CMK (cell line): ENCODE measurements around the gene POLR2A.
"Not testable (repeated sequence)": the region's sequence is repeated elsewhere in the genome, so short reads cannot be mapped to it uniquely, and the experiment has no call there.

Experiments
- DNase-seq: peaks from one replicate; pipeline ENCODE4 v3.0.0-alpha.2; 2010; ENCODE audit warnings: low read depth

Gene POLR2A

DNA sequence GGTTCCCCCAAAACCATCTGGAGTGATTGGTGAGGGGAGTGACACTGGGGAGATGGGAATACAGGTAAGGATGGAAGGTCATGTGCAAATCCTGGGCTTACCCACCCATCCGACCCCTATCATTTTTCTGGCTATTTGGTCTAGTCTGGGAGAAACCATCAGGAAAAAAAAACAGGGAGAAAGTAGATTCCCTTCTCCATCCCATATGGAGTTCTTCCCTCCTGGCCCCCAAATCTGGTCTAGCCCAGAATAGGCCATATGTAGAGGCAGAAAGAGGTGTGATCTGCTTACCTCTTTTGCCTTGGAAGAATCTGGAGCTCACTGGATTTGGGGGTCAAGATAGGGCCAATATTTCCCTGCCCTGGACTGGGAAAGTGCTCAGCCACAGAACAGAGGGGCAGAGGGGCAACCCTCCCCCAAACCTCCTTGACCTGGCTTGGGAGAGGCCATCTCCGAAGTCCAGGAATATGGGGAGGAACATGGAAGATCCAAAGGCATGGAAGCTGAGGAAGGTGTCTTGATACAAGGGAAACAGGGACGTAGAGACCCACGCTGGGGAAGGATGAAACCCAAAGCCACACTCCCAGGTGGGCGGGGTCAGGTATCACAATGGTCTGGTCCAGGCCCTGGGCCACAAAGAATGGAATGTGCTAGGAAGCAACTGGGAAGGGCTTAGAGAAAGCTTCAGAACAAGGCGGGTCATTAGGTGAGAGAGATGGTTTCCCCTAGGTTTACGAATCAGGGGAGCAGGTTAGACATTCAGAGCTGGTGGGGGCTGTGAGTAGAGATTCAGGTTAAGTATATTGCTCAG, 23.1 kb upstream of the POLR2A start:
- no peak for DNase-seq

DNA sequence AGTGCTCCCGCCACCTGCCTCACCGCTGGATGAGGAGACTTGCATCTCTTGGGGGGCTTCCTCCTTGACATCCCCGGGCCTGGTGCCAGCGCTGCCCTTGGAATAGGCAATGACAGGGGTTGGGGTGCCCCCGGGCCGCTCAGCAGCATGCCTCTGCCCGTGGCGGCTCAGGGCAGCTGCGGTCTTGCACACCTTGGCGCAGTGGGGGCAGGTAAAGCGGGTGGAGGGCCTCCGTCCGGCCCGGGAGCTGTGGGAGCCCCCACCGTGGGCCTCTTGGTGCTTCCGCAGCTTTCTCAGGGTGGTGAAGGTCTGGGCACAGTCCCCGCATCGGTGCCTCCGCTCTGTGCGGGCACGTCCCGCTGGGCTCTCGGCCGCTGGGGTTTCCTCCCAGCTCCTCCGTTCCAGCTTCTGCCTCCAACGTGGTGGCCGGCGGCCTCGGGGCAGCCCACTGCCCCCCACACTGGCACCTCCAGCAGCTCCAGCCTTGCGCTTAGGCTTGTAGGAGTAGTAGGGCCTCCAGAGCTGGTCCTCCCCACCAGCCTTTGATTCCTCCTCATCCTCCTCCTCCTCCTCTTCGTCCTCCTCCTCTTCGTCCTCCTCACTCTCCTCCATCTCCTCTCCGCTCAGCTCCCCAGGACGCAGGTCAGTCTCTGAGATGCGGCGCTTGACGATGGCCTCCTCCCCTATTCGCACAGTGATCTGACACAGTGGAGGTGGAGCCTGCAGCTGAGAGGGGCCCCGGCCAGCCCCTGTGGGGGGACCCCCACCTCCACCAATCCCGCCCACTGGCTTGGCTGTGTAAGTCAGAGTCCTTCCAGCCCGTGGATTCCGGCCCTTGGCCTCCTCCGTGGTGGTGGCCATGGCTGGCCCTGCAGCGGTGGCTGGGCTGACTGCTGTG, 21.4 kb upstream of the POLR2A start:
- no peak for DNase-seq

DNA sequence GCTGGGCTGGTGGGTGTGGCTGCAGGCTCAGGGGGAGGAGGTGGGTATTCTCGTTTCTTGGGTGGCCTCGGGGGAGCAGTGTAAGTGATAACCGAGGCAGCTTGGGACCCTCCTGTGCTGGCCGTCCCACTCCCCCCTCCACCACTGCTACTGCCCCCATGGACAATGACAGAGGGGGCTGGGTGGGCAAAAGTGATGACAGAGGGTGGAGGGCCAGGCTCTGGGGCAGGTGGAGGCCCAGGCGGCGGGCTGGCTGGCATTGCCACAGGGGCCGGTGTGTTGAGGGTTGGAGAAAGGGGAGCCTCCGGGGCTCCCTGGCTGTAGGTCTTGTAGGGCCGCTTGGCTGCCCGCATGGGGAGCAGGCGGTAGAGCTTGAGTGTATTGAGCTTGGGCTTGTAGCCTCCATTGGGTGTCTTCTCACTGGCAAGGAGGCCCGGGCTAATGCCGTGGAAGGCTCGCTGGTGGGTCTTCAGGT, 20.8 kb upstream of the POLR2A start:
- DNase-seq = no peak

DNA sequence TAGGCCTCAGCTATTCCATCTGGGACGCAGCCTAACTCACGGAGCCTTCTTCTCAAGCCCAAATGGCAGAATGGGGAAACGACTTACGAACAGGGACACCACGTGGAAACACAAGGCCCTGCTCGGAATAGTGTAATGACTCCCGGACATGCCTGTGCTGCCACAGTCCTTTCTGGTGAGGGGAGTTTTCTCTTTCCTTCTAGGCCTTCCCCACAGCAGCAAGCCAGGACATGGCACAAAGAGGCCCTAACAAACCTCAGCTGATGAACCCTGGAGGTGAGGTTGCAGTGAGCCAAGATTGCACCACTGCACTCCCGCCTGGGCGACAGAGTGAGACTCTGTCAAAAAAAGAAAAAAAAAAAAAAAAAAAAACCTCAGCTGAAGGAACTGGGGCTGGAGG, 20.1 kb upstream of the POLR2A start:
- no peak for DNase-seq

DNA sequence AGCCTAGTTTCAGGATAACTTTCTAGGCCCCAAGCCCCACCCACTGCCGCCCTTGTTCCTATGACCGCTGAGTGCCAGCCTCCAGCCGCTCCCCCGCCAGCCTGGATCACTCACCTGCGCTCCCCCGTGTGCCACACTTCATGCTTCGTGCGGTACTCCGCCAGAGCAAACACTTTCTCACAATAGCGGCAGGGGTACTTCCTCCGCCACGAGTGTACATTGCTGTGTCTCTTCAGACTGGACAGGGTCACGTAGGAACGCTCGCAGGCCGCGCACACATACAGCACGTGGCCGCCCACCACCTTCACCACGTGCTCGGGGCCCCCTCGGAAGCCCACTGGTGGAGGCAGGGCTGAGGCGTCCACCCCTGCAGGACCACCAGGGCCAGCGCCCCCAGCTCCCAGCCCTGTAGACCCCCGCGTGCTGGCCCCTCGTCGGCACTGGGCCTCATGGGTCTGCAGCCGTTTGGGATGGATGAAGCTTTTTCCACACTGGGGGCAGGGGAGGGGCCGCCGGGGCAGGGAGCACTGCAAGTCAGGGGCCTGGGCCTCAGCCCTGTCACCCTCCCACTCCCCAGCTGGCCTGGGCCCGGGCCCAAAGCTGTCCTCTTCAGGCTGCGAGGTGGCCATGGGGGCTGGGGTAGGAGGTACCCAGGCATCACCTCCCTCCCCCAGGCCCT, 18.4 kb upstream of the POLR2A start:
- DNase-seq = no peak

DNA sequence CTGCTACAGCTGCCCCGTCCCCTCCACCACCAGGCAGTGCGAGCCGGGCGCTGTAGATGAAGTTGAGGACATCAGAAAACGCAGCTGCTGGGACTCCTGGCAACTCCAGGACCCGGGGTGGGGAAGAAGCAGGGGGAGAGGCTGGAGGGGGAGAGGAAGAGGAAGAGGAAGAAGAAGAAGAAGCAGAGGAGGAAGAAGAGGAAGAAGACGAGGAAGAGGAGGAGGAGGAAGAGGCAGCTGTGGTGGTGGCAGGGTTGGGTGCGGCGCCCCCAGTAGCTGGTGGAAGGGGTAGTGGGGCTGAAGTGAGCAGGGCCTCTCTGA, 17.9 kb upstream of the POLR2A start:
- DNase-seq = no peak

DNA sequence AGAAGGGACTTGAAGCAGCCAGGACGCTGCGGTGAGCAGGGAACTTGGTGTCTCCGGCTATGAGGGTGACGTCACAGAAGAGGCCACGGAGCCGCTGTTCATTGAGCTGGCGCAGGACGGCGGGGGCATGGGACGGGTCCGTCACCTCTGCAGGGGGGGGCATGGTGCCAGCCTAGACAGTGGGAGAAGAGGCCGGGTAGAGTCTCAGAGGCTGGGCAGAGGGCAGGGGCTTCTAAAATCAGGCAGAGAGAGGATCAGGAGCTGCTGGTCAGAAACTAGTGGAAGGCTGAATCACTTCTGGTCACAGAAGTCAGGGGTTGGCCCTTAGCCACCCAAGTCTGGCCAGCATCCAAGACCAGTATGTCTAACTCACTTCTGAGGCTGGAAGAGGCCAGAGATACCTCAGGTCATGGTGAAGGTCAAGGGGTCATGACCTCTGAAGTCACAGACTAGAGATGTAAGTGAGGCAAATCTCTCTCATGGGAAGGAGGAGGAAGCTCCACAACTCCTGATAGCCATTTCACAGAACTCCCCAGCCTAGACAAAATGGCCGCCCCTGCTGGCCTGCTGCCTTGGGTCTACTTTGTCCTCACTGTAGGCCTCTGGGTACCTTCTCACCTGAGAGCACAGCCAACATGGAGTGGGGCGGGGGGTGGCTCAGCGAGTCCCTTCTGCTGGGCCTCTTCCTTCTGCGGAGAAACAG, 17.4 kb upstream of the POLR2A start:
- DNase-seq = no peak

DNA sequence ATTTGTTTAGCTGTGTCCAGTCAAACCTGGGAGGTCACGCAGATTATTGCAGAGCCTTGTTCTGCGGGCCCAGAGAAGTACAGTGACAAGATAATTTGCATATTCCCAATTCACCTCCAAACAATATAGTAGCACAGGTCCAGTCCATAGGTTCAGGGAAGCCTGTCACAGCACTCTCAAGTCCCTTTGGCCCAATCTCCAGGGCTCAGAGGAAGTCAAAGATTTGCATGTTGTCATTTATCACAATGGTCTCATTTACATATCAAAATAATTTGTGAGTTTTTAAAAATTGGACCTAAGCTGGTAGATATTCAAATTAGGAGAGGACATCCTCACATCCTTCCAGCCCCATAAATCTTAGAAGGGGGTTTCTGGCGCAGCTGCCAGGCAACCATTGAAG, 16.7 kb upstream of the POLR2A start:
- DNase-seq = no peak

DNA sequence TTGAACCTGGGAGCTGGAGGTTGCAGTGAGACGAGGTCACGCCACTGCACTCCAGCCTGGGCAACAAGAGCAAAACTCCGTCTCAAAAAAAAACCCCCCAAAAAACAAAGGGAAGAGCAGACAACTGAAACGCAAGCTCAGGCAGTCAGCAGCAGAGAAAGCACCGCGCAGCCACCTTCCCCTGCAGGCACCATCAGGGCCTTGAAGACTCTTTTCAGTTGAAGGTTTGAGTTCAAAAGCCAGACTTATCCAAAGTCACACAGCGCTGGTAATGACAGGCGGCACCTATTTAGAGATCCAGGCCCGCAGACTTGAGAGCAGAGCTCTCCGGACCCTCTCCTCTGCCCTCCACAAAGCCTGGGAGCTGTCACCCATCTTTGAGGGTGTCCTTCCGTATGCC, 15.9 kb upstream of the POLR2A start:
- no peak for DNase-seq

DNA sequence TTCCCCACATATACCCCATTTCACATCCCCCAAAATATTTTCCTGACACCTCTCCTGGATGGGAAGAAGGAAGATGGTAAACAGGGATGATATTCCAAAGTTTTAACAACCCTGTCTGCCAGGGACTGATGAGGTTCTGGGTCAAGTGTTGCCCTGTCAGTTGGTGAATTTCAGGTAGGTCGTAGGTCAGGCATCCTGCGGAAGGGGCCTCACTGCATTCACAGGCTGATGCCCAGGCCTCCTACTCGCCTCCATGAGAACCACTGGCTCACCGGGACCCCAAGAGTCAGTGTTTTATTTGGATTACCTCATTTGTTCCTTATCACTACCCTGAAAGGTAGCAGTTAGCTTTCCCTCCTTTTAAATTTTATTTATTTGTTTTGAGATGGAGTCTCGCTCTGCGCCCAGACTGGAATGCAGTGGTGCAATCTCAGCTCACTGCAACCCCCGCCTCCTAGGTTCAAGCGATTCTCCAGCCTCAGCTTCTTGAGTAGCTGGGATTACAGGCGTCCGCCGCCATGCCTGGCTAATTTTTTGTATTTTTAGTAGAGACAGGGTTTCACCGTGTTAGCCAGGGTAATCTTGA, 15.3 kb upstream of the POLR2A start:
- DNase-seq = no peak

DNA sequence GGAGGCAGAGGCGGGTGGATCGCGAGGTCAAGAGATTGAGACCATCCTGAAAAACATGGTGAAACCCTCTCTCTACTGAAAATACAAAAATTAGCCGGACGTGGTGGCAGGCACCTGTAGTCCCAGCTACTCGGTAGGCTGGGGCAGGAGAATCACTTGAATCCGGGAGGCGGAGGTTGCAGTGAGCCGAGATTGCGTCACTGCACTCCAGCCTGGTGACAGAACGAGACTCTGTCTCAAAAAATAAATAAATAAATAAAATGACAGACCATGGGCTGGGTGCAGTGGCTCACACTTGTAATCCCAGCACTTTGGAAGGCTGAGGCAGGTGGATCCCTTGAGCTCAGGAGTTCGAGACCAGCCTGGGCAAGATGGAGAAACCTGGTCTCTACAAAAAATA, 14.3 kb upstream of the POLR2A start:
- not testable (repeated sequence) for DNase-seq

DNA sequence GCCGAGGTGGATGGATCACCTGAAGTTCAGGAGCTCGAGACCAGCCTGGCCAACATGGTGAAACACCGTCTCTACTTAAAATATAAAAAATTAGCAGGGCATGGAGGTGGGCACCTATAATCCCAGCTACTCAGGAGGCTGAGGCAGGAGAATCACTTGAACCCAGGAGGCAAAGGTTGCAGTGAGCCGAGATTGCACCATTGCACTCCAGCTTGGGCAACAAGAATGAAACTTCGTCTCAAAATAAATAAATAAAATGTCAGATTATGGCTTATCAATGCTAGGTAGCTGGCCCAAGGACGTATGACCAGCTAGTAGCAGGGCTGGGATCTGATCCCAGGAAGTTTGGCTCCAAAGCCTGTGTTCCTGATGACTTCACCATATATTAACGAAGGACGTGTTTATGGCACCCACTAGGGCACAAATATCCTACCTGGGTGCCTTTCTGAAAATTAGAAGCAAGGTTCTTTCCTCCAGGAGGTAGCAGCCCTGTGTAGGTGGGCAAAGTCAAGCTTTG, 13.7 kb upstream of the POLR2A start:
- not testable (repeated sequence) for DNase-seq

DNA sequence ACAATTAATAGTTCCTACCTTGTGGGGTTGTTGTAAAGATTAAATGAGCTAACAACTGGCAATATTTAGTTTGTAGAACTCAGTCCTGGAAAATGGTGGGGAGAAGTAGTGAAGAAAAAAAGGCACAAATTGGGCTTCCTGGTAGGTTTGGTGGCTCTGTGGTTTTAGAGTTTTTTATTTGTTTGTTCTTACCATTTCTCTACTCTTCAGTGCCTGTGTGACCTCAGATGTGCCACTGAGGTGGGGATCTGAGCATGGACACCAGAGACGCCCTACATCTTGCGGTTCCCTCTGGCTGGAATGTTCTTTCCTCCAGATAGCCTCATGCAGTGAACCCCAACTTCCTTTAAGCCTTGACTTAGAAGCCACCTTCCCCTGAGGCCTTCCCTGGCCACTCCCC, 12.4 kb upstream of the POLR2A start:
- no peak for DNase-seq

DNA sequence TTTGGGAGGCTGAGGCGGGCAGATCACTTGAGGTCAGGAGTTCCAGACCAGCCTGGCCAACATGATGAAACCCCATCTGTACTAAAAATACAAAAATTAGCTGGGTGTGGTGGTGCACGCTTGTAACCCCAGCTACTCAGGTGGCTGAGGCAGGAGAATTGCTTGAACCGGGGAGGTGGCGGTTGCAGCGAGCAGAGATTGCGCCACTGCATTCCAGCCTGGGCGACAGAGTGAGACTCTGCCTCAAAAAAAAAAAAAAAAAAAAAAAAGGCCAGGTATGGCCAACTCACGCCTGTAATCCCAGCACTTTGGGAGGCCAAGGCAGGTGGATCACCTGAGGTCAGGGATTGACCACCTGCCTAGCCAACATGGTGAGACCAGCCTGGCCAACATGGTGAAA, 9.4 kb upstream of the POLR2A start:
- not testable (repeated sequence) for DNase-seq

DNA sequence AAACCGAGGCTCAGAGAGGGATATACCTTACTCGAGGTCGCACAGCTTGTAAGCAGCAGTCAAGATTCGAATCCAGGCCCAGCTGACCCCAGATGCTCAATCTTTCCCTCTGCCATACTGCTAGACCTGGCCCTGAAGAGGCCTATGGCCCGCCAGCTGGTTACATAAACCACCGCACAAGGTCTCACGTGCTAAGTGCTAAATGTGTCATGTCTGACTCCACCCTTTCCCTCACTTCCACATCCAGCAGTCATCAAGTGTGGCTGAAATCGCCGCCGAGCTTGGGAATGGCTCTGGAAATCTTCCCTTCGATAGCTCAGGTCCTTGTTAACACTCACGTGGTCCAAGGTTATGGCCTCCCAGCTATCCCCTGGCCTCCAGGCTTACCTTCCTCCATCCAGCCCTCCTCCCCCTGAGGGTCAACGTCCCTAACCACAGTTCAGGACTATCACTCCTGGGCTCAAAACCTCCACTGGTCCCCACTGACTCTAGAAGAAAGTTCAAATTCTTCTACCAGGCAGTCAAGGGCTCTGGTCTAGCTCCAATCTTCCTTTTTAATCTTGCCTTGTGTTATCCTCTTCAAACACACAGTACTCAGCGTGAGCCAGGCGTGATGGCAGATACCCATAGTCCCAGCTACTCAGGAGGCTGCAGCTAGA, 8.3 kb upstream of the POLR2A start:
- DNase-seq = no peak

DNA sequence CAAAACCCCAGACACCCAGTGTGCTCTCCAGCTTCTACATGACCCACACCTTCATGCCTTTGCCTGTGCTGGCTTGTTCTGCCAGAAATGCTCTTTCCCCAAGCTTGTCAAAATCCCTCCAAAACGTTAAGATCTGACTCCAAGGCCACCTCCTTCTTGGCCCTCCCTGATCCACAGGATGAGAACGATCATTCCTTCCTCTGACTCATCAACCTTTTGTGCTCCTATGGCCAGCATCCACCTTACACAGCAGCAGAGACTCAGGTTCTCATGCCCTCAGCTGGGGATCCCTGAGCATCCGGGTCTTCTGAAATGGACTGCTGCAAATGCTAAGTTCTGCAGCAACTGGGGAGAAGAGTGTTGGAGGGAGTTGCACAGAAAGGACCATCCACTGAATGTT, 7.7 kb upstream of the POLR2A start:
- no peak for DNase-seq

DNA sequence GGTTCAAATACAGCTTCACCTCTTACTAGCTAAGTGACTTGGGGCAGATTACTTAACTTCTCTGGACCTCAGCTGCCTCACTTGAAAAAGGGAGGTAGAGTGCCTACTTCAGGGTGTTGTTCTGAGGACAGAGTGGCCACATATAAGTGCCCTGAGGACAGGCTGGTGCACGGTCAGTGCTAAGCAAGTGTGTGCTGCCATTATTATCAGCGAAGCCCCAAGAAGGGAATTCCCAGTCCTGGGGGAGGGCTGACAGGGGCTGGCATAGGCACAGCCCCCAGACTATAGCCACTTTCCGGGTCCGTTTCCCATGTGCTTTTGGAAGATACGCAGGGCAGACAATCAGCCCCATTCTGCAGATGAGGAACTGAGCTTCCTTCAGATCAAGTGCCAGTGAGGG, 7.2 kb upstream of the POLR2A start:
- no peak for DNase-seq

DNA sequence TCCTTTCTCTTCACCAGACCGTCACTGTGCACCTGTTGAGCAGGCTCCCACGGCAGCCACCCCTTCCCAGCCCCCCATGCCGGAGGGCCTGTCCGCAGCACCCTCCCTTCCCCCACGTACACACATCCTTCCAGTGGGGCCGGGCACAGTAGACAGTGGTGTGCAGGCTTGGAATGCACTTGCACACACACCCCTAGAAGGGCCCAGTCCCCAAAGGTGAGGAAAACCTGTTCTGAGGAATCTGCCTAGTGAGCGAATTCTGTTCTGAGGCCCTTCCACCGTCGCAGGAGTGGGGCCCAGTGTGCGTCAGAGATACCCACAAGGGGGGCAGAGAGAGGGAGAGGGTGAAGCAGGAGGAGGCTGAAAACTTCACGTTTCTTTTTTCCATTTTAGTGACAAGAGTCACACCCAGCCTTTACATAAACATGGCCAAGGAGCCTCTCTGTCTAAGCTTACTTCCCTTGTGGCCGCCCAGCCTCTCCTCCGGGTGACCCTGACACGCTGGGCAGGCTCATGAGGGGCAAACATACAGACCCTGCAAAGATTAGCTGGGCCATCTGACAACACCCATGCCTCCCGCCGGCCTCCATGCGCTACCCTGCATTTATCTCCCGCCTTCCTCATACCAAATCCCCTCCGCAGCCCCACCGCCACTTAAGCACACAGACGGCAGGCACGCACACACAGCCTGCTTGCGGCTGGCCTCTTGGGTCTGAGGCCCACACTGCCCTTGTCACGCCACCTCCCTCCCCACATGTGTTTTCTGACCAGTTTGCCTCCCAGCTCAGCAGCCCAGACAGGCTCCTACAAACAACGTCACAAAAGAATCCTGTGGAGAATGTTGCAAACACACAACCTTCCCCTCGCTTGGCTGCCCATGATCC, 6.5 kb upstream of the POLR2A start:
- DNase-seq = no peak

DNA sequence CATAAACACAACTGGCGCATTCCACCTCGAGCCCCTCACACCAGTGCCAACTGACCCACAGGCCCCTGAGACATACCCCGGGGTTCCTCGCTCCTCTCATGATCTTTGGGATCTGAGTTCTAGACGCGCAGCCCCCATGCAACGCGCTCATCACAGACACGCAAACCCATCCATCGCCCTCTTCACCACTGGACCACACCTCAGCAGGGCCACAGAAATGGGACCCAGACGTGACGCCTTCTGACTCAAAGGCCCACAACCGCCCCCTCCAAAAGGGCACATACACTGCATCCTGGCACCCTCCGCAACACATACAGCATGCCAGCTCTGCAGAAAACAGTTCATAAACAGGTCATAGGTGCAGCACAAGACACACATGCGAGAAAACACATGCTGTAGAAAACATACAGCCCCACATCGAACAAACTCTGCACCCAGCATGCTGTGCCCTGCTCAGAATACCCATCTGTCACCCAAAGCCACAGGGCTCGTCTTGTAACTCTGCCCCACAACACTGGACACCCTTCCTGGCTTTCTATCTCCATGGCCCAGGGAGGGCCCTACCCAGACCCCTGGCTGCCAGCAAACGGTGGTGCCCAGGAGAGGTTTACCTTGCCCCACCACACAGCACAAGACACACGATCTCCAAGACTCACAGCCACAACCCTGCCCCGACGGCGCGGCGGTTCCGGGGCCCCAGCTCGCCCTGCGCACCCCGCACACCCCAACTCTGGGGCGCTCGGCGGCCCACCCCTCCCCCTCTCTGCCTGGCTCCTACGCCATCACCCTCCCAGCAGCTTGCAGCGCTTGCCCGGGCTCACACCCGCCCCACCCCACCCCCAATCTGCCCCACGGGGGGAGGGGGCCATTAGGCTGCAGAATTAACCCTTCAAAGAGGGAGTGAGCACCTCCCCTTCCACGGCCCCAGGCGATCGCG, 5.6 kb upstream of the POLR2A start:
- no peak for DNase-seq
